ENCODE results near the gene SGTA.

Gene SGTA

GRCh38 chr19:2804156-2805004, 21.3 kb upstream of the SGTA start:
- no peak for DNase-seq (ENCODE audit: low read depth)
- no peak for TF ChIP-seq CTCF (IDR thresholded peaks at IDR 0.05; ENCODE audit: low read length, missing control alignments)
- H3K4me3 ChIP-seq (replicated peaks; ENCODE audit: low read depth, low read length), result no peak overlapping the region

GRCh38 chr19:2803486-2804155, 20.5 kb upstream of the SGTA start:
- H3K4me3 ChIP-seq (replicated peaks; ENCODE audit: low read depth, low read length), result no peak overlapping the region
- DNase-seq (ENCODE audit: low read depth), result no peak
- no peak for TF ChIP-seq CTCF (IDR thresholded peaks at IDR 0.05; ENCODE audit: low read length, missing control alignments)

GRCh38 chr19:2802826-2803225, 19.8 kb upstream of the SGTA start:
- DNase-seq (ENCODE audit: low read depth), result no peak
- TF ChIP-seq CTCF (IDR thresholded peaks at IDR 0.05; ENCODE audit: low read length, missing control alignments), result no peak
- no peak overlapping the region for H3K4me3 ChIP-seq (replicated peaks; ENCODE audit: low read depth, low read length)

- no peak for DNase-seq (ENCODE audit: low read depth)
- H3K4me3 ChIP-seq (replicated peaks; ENCODE audit: low read depth, low read length), result no peak overlapping the region
- no peak for TF ChIP-seq CTCF (IDR thresholded peaks at IDR 0.05; ENCODE audit: low read length, missing control alignments)
These were observed 17.4 kb upstream of the SGTA start for GRCh38 chr19:2800506-2800905.

- H3K4me3 ChIP-seq (replicated peaks; ENCODE audit: low read depth, low read length), result no peak overlapping the region
- no peak for DNase-seq (ENCODE audit: low read depth)
These were observed 16.4 kb upstream of the SGTA start for GRCh38 chr19:2799273-2800020.

GRCh38 chr19:2798733-2799132, 15.7 kb upstream of the SGTA start:
- no peak overlapping the region for H3K4me3 ChIP-seq (replicated peaks; ENCODE audit: low read depth, low read length)
- peak; percentile 17 for DNase-seq (ENCODE audit: low read depth)
- TF ChIP-seq CTCF (IDR thresholded peaks at IDR 0.05; ENCODE audit: low read length, missing control alignments), result no peak

More at GRCh38 chr19:2799273-2800020, 16.4 kb upstream of the SGTA start:
- TF ChIP-seq CTCF (IDR thresholded peaks at IDR 0.05; ENCODE audit: low read length, missing control alignments), result no peak

All from fibroblast of pulmonary artery (primary cell).